ENCODE results near the gene LMX1A.

LMX1A gene

GRCh38 chr1:165367375-165367993, 11.0 kb upstream of the LMX1A start:
- peak; percentile 39 for DNase-seq (ENCODE audit: low spot score)

GRCh38 chr1:165365341-165365740, 8.8 kb upstream of the LMX1A start:
- DNase-seq (ENCODE audit: low spot score), result no peak

- DNase-seq (ENCODE audit: low spot score), result no peak
Observed at GRCh38 chr1:165364568-165365133, 8.1 kb upstream of the LMX1A start.

GRCh38 chr1:165356876-165357275, 361 bp upstream of the LMX1A start:
- no peak for DNase-seq (ENCODE audit: low spot score)

- DNase-seq (ENCODE audit: low spot score), result no peak
Observed at GRCh38 chr1:165355139-165355976, 1.2 kb downstream of the LMX1A start.

GRCh38 chr1:165354739-165355138, 1.8 kb downstream of the LMX1A start:
- DNase-seq (ENCODE audit: low spot score), result no peak

DNA sequence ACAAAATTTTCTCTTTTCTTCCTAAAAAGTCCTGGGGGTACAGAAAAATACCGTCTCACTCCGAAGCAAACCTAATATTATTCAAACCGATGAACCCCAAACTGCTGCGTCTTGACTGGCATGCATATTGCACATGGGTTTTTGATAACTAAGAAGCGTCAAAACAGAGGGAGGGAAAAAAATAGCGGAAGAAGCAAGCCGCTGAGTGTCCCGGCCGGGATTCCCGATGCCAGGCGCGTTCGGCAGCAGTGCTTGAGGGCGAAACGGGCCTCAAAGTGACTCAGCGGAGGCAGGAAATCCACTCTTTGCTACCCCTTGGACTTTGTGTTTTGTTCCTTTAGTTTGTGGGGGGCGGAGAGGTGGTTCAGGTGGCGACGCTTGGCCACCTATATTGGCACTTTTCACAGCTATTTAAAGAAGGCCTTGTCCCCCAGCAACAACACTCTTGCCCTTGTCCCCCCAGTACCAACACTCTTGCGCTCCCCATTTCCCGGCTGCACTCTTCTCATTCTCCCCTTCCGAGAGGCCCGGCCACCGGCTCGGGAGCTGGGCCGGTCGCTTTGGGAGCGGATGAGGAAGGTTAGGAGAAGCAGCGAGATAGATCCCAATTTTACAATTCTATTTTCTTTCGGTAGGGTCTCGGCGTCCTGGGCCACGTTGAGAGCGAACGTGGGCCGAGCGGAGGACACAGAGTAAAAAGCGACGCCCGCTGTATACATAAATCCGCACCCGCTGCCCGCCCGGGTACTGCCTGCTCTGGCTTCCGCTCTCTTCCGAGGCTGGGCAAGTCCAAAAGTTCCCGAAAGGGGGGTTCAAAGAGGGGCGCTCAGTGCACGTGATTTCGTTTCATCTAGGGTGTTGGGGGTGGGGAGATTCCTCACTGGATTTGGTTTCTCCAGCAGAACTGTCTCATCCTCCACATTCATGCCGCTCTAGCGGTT, 2.5 kb downstream of the LMX1A start:
- no peak for DNase-seq (ENCODE audit: low spot score)

GRCh38 chr1:165352442-165353293, 3.8 kb downstream of the LMX1A start:
- no peak for DNase-seq (ENCODE audit: low spot score)

DNA sequence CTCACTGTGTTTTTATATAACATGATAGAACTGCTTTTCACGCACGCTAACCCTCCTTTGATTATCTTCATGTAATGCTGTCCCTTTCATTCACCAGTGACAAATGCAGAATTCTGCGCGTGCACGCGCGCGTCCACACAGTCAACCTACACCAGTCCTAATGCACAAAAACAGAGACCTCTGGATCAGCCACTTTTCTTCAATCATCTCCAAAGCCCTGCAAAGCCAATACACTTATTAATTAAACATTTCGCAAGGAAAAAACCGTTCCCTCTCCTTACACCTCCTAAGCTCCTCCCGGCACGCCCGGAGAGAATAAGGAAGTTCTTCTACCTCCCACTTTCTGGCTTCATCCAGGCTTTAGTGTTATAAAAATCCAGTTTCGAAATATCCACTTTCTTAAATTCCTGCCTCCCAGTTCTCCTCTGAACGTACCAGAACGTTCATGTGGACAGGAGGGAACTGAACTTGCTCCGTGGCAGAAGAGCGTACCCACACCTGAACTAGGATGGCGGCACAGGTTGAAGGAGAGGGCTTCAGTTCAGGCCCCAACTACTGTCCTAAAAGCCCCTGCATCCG, 4.6 kb downstream of the LMX1A start:
- no peak for DNase-seq (ENCODE audit: low spot score)

DNA sequence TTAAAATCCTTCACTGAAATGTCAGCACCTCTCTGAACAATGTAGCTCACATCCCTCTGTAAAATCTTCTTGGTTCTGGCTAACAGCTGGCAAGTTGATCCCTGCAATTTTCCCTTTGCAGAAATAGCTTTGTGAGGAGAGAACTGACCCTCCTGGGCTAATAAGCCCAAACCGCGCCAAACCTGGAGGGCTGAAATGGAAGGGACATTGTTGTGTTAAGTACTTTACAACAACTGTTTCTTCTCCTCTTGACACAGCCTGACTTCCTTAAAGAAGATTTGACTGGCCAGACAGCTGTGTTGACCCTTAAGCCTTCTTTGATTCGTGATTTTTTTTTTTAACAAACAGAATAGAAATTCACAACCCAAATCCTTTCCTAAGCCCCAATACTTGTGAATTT, 5.7 kb downstream of the LMX1A start:
- no peak for DNase-seq (ENCODE audit: low spot score)

DNA sequence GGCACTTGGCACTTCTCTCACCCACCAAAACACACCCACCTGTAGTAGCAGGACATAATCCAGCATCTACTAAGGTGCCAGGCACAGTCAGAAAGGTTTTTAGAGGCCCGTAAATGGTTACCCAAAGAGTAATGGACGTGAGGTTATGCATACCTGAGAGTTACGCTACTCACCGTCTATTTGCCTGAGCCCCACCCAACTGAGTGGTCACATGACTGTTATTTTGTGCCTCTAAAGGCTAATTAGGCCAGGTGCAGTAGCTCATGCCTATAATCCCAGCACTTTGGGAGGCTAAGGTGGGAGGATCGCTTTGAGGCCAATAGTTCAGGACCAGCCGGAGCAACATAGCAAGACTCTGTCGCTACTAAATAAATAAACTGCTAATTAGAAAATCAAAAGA, 11.0 kb downstream of the LMX1A start:
- DNase-seq (ENCODE audit: low spot score), result no peak

DNA sequence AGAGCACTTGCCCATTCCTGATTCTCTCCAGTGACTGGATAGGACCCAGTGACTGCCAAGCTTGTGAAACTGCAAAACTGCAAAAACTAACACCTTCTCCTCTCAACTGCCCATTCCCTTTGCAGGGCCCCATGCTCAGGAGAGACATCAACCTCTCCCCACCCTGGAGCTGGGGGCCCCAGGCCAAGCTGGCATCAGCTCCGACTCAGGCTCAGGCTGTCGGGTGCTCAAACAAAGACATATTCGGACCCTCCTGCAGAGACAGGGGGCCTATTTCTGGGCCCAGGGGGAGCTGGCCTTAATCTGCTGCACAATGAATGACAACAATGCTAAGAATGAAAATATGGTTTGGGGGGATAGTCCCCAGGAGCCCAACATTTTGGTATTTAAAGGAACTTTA, 11.8 kb downstream of the LMX1A start:
- DNase-seq (ENCODE audit: low spot score), result no peak

DNA sequence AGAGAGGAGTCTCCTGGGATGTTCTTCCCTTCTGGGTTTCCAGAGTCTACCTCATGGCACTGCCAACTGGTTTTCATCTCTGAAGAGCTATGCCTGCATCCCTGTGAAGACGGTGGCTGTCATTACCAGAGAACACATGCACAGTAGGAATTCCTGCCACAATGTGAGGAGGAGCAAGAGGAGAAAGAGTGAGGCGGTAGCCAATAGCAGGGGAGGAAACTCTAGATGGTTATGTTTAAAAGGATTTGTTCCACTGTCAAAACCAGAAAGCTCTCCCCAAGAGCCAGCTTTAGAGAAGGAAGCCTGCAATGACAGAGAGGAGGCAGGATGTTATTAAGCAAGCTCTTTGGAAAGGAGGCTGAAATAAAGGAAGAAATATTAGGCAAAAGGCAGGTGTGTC, 12.3 kb downstream of the LMX1A start:
- DNase-seq (ENCODE audit: low spot score), result no peak

DNA sequence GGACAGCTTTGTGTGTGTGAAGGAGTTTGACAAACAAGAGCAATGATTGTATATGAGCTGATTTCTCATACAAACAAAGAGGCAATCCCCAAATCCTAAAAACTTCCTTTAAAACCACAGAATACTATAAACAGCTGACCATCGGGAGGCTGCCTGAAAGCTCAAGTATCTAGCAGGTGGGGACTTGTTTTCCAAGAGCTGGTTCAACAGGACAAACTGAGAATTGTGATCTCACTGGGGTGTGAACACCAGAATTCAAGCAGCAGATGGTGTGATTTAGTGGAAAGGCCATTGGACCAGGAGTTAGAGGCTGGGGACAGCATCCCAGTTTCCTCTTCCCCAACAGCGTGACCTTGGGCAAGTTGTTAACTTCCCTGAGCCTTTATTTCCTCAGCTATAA, 13.9 kb downstream of the LMX1A start:
- DNase-seq (ENCODE audit: low spot score), result no peak

DNA sequence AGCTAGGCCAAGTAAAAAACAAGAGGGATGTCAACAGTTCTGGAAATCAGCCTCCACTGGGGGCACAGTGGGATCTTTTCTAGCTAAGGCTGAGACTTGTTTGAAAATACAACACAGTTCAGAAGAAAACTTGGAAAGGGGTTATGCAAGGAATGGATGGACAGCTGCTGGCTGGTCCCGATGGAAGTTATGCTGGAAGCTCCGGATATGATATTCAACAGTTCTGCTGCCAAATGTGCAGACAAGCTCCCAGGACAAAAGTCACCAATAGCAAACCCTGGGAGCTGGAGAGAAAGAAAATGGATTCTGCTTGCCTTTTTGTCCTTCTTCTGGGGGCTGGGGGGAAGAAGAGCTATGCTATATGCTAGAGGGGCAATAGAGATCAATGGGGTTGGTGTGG, 14.3 kb downstream of the LMX1A start:
- DNase-seq (ENCODE audit: low spot score), result no peak

DNA sequence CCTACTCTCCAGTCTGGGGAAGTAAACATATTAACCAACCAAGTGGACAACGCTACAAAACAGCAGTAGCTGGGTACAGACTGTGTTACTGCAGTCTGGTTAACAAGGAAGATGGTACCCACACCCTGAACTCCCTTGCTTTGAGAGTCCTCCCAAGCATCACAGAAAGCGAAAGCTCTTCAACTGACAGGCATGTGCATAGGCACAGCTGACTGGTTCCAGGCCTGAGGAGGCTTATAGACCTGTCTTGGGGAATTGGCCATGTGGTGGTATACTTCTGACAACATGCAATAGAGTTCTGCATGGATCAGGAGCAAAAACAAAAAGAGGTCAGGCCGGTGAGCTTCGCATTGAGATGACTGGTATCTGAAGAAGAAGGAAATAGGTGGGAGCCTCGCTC, 17.4 kb downstream of the LMX1A start:
- no peak for DNase-seq (ENCODE audit: low spot score)

DNA sequence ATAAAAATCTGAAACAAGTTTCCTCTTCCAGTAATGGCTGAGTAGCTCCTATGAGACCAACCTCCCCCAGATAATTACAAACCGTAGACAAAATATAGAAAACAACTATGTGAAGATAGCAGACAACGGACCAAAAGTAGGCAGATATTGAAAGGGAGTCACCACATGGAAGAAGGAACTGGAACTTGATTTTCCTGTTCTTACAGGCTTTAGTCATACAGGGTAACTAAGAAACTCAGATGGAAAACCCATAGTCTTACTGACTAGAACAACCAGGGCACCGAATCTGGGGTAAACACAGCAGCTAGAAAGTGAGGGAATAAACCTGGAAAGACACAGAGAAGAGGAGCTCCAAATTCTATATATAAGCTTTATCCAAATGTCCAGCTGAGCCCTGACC, 26.0 kb downstream of the LMX1A start:
- no peak for DNase-seq (ENCODE audit: low spot score)

GRCh38 chr1:165329104-165329503, 27.4 kb downstream of the LMX1A start:
- no peak for DNase-seq (ENCODE audit: low spot score)

DNA sequence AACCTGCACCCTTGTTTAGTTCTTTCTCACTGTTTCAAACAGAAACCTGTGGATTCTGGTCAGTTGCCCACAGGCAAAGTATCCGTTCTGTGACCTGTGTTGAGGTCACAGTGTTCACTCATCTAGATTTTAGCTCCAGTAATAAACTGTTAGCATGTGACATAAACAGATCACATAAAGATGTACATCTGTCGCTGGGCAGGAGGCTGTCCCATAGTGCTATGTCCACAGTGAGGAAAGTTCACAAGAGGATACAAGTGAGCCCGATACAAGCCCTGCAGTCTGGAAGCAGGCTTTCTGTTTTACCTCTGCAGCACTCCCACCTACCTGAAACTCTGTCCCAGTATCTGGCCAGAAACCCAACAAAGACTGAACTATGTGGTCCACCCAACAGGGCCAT, 28.4 kb downstream of the LMX1A start:
- DNase-seq (ENCODE audit: low spot score), result no peak

- DNase-seq (ENCODE audit: low spot score), result no peak
Observed at GRCh38 chr1:165327538-165327937, 29.0 kb downstream of the LMX1A start.
